HepG2 (cell line): Measurements from ENCODE around the gene AGGF1. TPM values are rescaled to one million over a fixed set of nuclear protein-coding genes. Genes with fewer than 3 reads are reported as not detected.

ENCODE experiments used
- ATAC-seq: fragments of 200-7000 bp; cut with Tn5 transposase; 3 replicates; pipeline ENCODE4 v1.9.1; 2020; ENCODE audit warnings: mild to moderate bottlenecking, moderate library complexity
- BruUV-seq: library from RNA; stranded (reverse); fragments of 400-500 nt; replicated peaks from 2 replicates; lab custom pipeline; 2021; lab: Mats Ljungman, UMichigan
- CTCF ChIA-PET: fragments of 300-600 bp; formaldehyde crosslinking; extraction: SDS; loops from one replicate; lab custom pipeline; 2021; ENCODE audit warnings: low total read pairs, inconsistent platforms, low intra/inter-chr PET ratio; lab: Yijun Ruan, JAX
- POLR2A ChIA-PET: fragments of 350-600 bp; sonication (Branson Sonifier 250); formaldehyde crosslinking; loops from one replicate; lab custom pipeline; 2020; ENCODE audit warnings: antibody characterized with exemption, inconsistent platforms; lab: Yijun Ruan, JAX
- DNase-seq: peaks from one replicate; pipeline ENCODE4 v3.0.0-alpha.2; 2015; ENCODE audit warnings: low spot score
- FAIRE-seq: peaks from 3 replicates; lab custom pipeline; 2011; peaks lifted over from hg19 to GRCh38; lab: Jason Lieb, UNC
- H2AFZ ChIP-seq: one replicate; pipeline ENCODE4 v1.6.1; 2011; ENCODE audit warnings: low read length, inconsistent platforms
- H3K27ac ChIP-seq: fragments of 300-600 bp; 3 replicates; pipeline ENCODE4 v1.8.0; 2011; ENCODE audit warnings: mixed run types, mild to moderate bottlenecking, mixed read lengths, low read length, inconsistent platforms; ENCODE audit not compliant: insufficient read depth; ENCODE audit errors: extremely low read length
- H3K27me3 ChIP-seq, 2 experiments: fragments of 200-600 bp in 1 of 2; 2 replicates in 1 of 2; 3 replicates in 1 of 2; pipeline versions ENCODE4 v1.6.0 to v1.8.0; 2011; ENCODE audit warnings: low read length in 2 of 2, mild to moderate bottlenecking in 2 of 2, moderate library complexity in 2 of 2, inconsistent platforms in 1 of 2; ENCODE audit not compliant: insufficient read depth in 2 of 2, control insufficient read depth in 1 of 2
- H3K36me3 ChIP-seq, 2 experiments: fragments of 200-600 bp in 1 of 2; replicated peaks in 1 of 2; 2 replicates in 1 of 2; 3 replicates in 1 of 2; pipeline versions ENCODE4 v1.5.1 to v1.8.0; 2011; ENCODE audit warnings: low read length in 2 of 2, inconsistent platforms in 1 of 2; ENCODE audit not compliant: insufficient read depth in 2 of 2, control insufficient read depth in 1 of 2
- H3K4me1 ChIP-seq: 2 replicates; pipeline ENCODE4 v1.5.1; 2012; ENCODE audit warnings: low read length, inconsistent platforms; ENCODE audit not compliant: insufficient read depth
- H3K4me2 ChIP-seq: 2 replicates; pipeline ENCODE4 v1.6.0; 2011; ENCODE audit warnings: low read depth, low read length, inconsistent platforms
- H3K4me3 ChIP-seq, 3 experiments: fragments of 200-600 bp in 1 of 3; sonication (generic), shearing (Covaris generic) in 1 of 3; replicated peaks in 1 of 3; 2 replicates each; pipeline ENCODE4 v1.5.1; 2011 to 2016; ENCODE audit warnings: low read length in 3 of 3, inconsistent platforms in 2 of 3, low read depth in 2 of 3, mild to moderate bottlenecking in 2 of 3, control low read depth in 1 of 3, mixed read lengths in 1 of 3; ENCODE audit not compliant: insufficient read depth in 1 of 3
- H3K79me2 ChIP-seq: one replicate; pipeline ENCODE4 v1.6.1; 2011; ENCODE audit warnings: low read length, inconsistent platforms; ENCODE audit not compliant: insufficient read depth
- H3K9ac ChIP-seq: 2 replicates; pipeline ENCODE4 v1.6.0; 2011; ENCODE audit warnings: mild to moderate bottlenecking, low read depth, low read length, inconsistent platforms; ENCODE audit not compliant: insufficient read depth
- H3K9me3 ChIP-seq: 2 replicates; pipeline ENCODE4 v1.5.1; 2012; ENCODE audit warnings: mild to moderate bottlenecking, low read length
- H4K20me1 ChIP-seq: 2 replicates; pipeline ENCODE4 v1.6.0; 2011; ENCODE audit warnings: inconsistent platforms, mild to moderate bottlenecking, low read length, moderate library complexity; ENCODE audit not compliant: insufficient read depth
- CEBPB ChIP-seq: IDR thresholded peaks from 2 replicates; pipeline ENCODE4 v1.6.1; 2011; ENCODE audit warnings: low read depth, low read length, improper control_type of control experiment, borderline replicate concordance
- ETS1 ChIP-seq: sonication (generic); formaldehyde crosslinking; IDR thresholded peaks from 2 replicates; pipeline ENCODE4 v1.4.0; 2020; ENCODE audit warnings: missing genetic modification reagents
- GATAD2A ChIP-seq: IDR thresholded peaks from 2 replicates; pipeline ENCODE4 v1.6.1; 2016
- HMGXB4 ChIP-seq, 2 experiments: sonication (generic) in 1 of 2; formaldehyde crosslinking in 1 of 2; IDR thresholded peaks; 2 replicates each; pipeline versions ENCODE4 v1.4.0 to v1.6.1; 2018 to 2020; ENCODE audit warnings: missing genetic modification reagents in 2 of 2, borderline replicate concordance in 1 of 2, low read depth in 1 of 2, mild to moderate bottlenecking in 1 of 2, missing biosample characterization in 1 of 2
- IKZF5 ChIP-seq: IDR thresholded peaks from 2 replicates; pipeline ENCODE4 v1.6.1; 2018; ENCODE audit warnings: missing genetic modification reagents, mild to moderate bottlenecking, missing compliant biosample characterization
- MAFF ChIP-seq: IDR thresholded peaks from 2 replicates; pipeline ENCODE4 v1.6.1; 2011; ENCODE audit warnings: low read depth, low read length, improper control_type of control experiment
- SMC3 ChIP-seq: IDR thresholded peaks from 2 replicates; pipeline ENCODE4 v1.6.1; 2011; ENCODE audit warnings: low read length, improper control_type of control experiment
- SOX5 ChIP-seq: IDR thresholded peaks from 2 replicates; pipeline ENCODE4 v1.6.1; 2016; ENCODE audit warnings: borderline replicate concordance
- SRY ChIP-seq: sonication (generic); formaldehyde crosslinking; IDR thresholded peaks from 2 replicates; pipeline ENCODE4 v1.8.0; 2022; ENCODE audit warnings: mild to moderate bottlenecking, missing genetic modification reagents
- TAF15 ChIP-seq: fragments of 200-400 bp; formaldehyde crosslinking; IDR thresholded peaks from one replicate; pipeline ENCODE4 v1.6.1; 2018; ENCODE audit warnings: mild to moderate bottlenecking, low read depth, low read length; ENCODE audit not compliant: poor library complexity, severe bottlenecking
- TBX3 ChIP-seq: fragments of 450-650 bp; IDR thresholded peaks from 2 replicates; pipeline ENCODE4 v1.6.1; 2017; ENCODE audit warnings: antibody characterized with exemption, mild to moderate bottlenecking, inconsistent platforms, borderline replicate concordance
- TEAD2 ChIP-seq: sonication (generic); formaldehyde crosslinking; IDR thresholded peaks from 2 replicates; pipeline ENCODE4 v1.9.0; 2021; ENCODE audit warnings: missing genetic modification reagents
- TFDP1 ChIP-seq: IDR thresholded peaks from 2 replicates; pipeline ENCODE4 v1.6.1; 2016; ENCODE audit warnings: missing compliant biosample characterization, missing genetic modification reagents, borderline replicate concordance
- ZBTB21 ChIP-seq: sonication (generic); formaldehyde crosslinking; IDR thresholded peaks from 2 replicates; pipeline ENCODE4 v1.4.0; 2020; ENCODE audit warnings: missing genetic modification reagents
- ZNF513 ChIP-seq: sonication (generic); formaldehyde crosslinking; conservative IDR thresholded peaks from 2 replicates; pipeline ENCODE4 v1.5.0; 2020; ENCODE audit warnings: missing genetic modification reagents
- ZNF629 ChIP-seq: sonication (generic); formaldehyde crosslinking; conservative IDR thresholded peaks from 2 replicates; pipeline ENCODE4 v1.5.0; 2020; ENCODE audit warnings: missing genetic modification reagents
- ZNF800 ChIP-seq: sonication (generic); formaldehyde crosslinking; IDR thresholded peaks from 2 replicates; pipeline ENCODE4 v1.4.0; 2020; ENCODE audit warnings: missing genetic modification reagents
- WGBS: methylation state at CpG from one replicate; pipeline ENCODE4 v1.1.6; 2017; ENCODE audit warnings: low lambda C conversion rate; 5-methylcytosine and 5-hydroxymethylcytosine counted together
- in situ Hi-C: cut with HindIII; loops from 2 replicates; pipeline ENCODE4 v1.10.0; 2017; ENCODE audit warnings: low pct_unique_long_range_greater_than_20kb; ENCODE audit not compliant: extremely low pct_ligation_motif_present
- intact Hi-C: fragments of 100-400 bp; cut with micrococcal nuclease; formaldehyde crosslinking; loops from one replicate; pipeline ENCODE4 v1.10.0; 2022; ENCODE audit not compliant: unreplicated experiment
- polyA plus RNA-seq, 8 experiments: library from polyadenylated mRNA; depleted of rRNA in 3 of 8; stranded (reverse) in 7 of 8; unstranded in 1 of 8; fragments of >200 nt; fragmentation: Illumina TruSeq in 4 of 8; extraction: Trizol in 4 of 8; gene quantifications; 2 replicates each; pipeline versions ENCODE4 v1.2.1 to v1.2.3, GENCODE V29; 2011 to 2016; ENCODE audit warnings: low read depth in 4 of 8, missing spikeins in 1 of 8, mixed read lengths in 1 of 8; ENCODE audit not compliant: insufficient read depth in 1 of 8
- total RNA-seq, 5 experiments: library from RNA; depleted of rRNA; stranded (reverse); fragments of >200 nt; fragmentation: Illumina TruSeq; extraction: Trizol; gene quantifications; 2 replicates each; pipeline ENCODE4 v1.2.3, GENCODE V29; 2016; ENCODE audit warnings: low read depth in 1 of 5

Gene AGGF1
- total and polyA plus RNA-seq, 2 of the 13 experiments (the other 11 are each of a cell fraction or from before 2014, with no cell fraction given), result 12.9 to 15.5 TPM

GRCh38 chr5:77095189-77095588 lies 65.0 kb downstream of the AGGF1 start:
- in situ Hi-C loops, result no loop called here
- FAIRE-seq (no peak), ATAC-seq (no peak), DNase-seq (no peak)
- Histone ChIP-seq H3K4me1 (no peaks in the 10 kb centered on the region), H3K27ac (no peak overlapping the region), H4K20me1 (no peaks in the 10 kb centered on the region), H3K79me2 (no peaks in the 10 kb centered on the region), H3K4me2 (no peak overlapping the region), H2AFZ (no peak overlapping the region), H3K4me3 (no peak overlapping the region), H3K27me3 (no peaks in the 10 kb centered on the region), H3K9ac (no peak overlapping the region), H3K9me3 (no peaks in the 10 kb centered on the region), H3K36me3 (no peaks in the 10 kb centered on the region)
- no TSS peak for BruUV-seq
- ChIA-PET CTCF (no interaction called here), POLR2A (no interaction called here)
- intact Hi-C loops, result no loop called here
- 77% methylated on average over 4 of the region's 4 CpGs for WGBS
- TF ChIP-seq ZNF800 (CRISPR knock-in tag), result no peak
- TF ChIP-seq ZBTB21 (CRISPR knock-in tag), result no peak
- no peak for TF ChIP-seq ETS1
- TF ChIP-seq ZNF513 (CRISPR knock-in tag), result no peak
- no peak for TF ChIP-seq TEAD2 (CRISPR knock-in tag)
- no peak for TF ChIP-seq TFDP1
- no peak for TF ChIP-seq TAF15
- TF ChIP-seq MAFF, result no peak
- no peak for TF ChIP-seq GATAD2A (CRISPR knock-in tag)
- TF ChIP-seq CEBPB, result no peak
- no peak for TF ChIP-seq TBX3
- no peak for TF ChIP-seq SMC3
- TF ChIP-seq SRY (CRISPR knock-in tag), result no peak
- no peak for TF ChIP-seq ZNF629 (CRISPR knock-in tag)
- no peak for TF ChIP-seq HMGXB4 (CRISPR knock-in tag; IDR thresholded peaks at IDR 0.05; ENCODE audit: borderline replicate concordance in 1 of 2, low read depth in 1 of 2)
- TF ChIP-seq SOX5 (CRISPR knock-in tag), result no peak
- TF ChIP-seq IKZF5 (CRISPR knock-in tag), result no peak
